Lower leg skin (tissue), 4 donors: ENCODE measurements around the gene RALGAPB. TPM values are rescaled to one million over a fixed set of nuclear protein-coding genes. Genes with fewer than 3 reads are reported as not detected.

ENCODE experiments used
- DNase-seq, 2 donors: peaks; one replicate each; pipeline ENCODE4 v3.0.0-alpha.2; 2019; ENCODE audit warnings: low spot score in 2 of 2
- H3K4me3 ChIP-seq: fragments of 200-600 bp; sonication (generic); 2 replicates; pipeline ENCODE4 v1.5.1; 2017; ENCODE audit warnings: mild to moderate bottlenecking, low read depth; ENCODE audit not compliant: poor library complexity, severe bottlenecking
- CTCF ChIP-seq, 3 donors: fragments of 450-650 bp; IDR thresholded peaks; one replicate each; pipeline ENCODE4 v1.5.1; 2016; ENCODE audit warnings: antibody characterized with exemption in 3 of 3, mild to moderate bottlenecking in 3 of 3, moderate library complexity in 2 of 3
- POLR2A ChIP-seq, 2 donors: fragments of 450-650 bp; IDR thresholded peaks; one replicate each; pipeline ENCODE4 v1.6.1; 2016 to 2017; ENCODE audit warnings: antibody characterized with exemption in 2 of 2, mild to moderate bottlenecking in 1 of 2, moderate library complexity in 1 of 2
- WGBS, 2 donors: methylation state at CpG; one replicate each; pipeline ENCODE4 v1.1.5; 2018; 5-methylcytosine and 5-hydroxymethylcytosine counted together
- intact Hi-C: fragments of 100-400 bp; cut with DNase I; formaldehyde crosslinking; loops from one replicate; pipeline ENCODE4 v1.15.0; 2023; ENCODE audit warnings: low total_unique reads
- total RNA-seq, 4 donors: library from RNA; depleted of rRNA; stranded (reverse); fragments of >200 nt; gene quantifications; one replicate each; pipeline ENCODE4 v1.1.0, GENCODE V29; 2016

RALGAPB gene
- total RNA-seq, 4 donors from 2014 or later = 35.3 to 51.0 (median 41.5) TPM

- no peak overlapping the region for H3K4me3 ChIP-seq
- TF ChIP-seq CTCF (IDR thresholded peaks at IDR 0.05) = no peak
- DNase-seq = no peak
- intact Hi-C loops = no loop called here
Measured at GRCh38 chr20:38555395-38555794, 82.8 kb downstream of the RALGAPB start.

DNA sequence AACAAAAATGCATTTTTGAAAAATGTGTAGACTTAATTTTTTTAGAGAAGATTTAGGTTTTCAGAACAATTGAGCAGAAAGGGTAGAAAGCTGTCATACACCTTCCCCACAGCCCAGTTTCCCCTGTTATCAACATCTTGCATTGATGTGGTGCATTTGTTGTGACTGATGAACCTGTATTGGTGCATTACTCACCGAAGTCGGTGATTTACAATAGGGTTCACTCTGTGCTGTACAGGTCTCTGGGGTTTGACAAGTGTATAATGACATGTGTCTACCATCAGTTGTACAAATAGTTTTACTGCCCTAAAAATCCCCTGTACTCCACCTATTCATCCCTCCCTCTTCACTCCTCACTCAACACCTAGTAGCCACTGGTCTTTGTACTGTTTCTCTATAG, 84.5 kb downstream of the RALGAPB start:
- no peak for DNase-seq
- TF ChIP-seq CTCF (IDR thresholded peaks at IDR 0.05) = no peak
- no peak for TF ChIP-seq POLR2A (IDR thresholded peaks at IDR 0.05)
- no peak overlapping the region for H3K4me3 ChIP-seq
- WGBS, 2 donors = 94 to 97% methylated on average over 2 of the region's 2 CpGs
- intact Hi-C loops = no loop called here

GRCh38 chr20:38558596-38559360, 86.1 kb downstream of the RALGAPB start:
- WGBS, 2 donors = 95 to 97% methylated on average over 3 of the region's 3 CpGs
- TF ChIP-seq POLR2A (IDR thresholded peaks at IDR 0.05) (no peak), CTCF (IDR thresholded peaks at IDR 0.05) (no peak)
- DNase-seq = no peak
- intact Hi-C loops = no loop called here
- H3K4me3 ChIP-seq = no peak overlapping the region

DNA sequence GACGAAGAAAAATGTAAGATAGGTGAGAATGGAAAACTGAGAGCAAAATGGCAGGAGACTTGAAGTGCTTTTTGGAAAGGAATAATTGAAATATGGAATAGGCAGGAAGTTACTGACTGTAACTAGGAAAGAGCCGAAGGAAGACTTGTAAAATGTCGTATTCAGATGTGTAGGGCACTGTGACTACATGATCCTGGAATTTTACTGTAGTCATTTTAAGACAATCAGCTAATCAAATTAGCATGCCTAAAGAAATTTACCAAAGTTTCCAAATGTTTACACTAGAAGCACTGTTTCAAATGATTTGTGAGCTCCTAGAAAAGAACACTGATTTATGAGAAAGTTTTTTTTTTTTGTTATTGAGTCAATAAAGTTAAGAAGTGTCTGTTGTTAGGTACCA, 87.1 kb downstream of the RALGAPB start:
- H3K4me3 ChIP-seq = no peak overlapping the region
- WGBS, 2 donors = 83 to 88% methylated on average over 3 of the region's 3 CpGs
- intact Hi-C loops = no loop called here
- DNase-seq = no peak
- TF ChIP-seq CTCF (IDR thresholded peaks at IDR 0.05) (no peak), POLR2A (IDR thresholded peaks at IDR 0.05) (no peak)

DNA sequence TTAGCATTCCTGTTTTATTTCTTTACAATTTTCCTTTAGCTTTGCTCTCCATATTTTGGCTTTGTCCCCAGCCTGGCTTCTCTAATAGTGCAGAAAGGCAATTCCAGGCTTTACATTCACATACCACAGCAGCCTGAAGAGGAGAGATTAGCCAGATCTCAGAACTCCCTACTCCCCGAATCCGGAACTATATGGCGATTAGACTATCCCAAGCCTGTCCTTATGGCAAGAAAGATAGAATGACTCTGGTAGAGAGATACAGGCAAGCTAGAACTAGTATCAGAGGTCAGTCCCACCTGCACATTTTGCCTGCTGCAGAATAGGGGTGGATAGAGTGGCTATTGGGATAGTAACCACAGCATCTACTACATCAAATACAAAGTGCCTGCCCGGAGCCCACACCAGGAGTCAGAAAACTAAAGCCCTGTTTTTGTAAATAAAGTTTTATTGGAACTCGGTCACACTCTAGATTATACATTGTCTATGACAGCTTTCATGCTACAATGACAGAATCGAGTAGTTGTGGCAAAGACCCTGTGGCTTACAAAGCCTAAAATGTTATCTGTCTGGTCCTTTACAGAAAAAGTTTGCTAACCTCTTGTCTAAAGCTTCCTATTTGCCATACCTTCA, 91.3 kb downstream of the RALGAPB start:
- no peak for DNase-seq
- intact Hi-C loops = no loop called here
- H3K4me3 ChIP-seq = no peak overlapping the region
- TF ChIP-seq POLR2A (IDR thresholded peaks at IDR 0.05) (no peak), CTCF (IDR thresholded peaks at IDR 0.05) (no peak)
- 95 to 97% methylated on average over 6 of the region's 6 CpGs for WGBS, 2 donors
